ENCODE measurements around the gene COX10.
A peak's percentile ranks its signal among the peaks of the same experiment; 100 is the strongest.

The COX10 gene

GRCh38 chr17:14050616-14051015 is 18.7 kb upstream of the COX10 start:
- H3K4me1 ChIP-seq (ENCODE audit: control insufficient read depth, low read depth, low read length) = no peaks in the 10 kb centered on the region
- no peak overlapping the region for H3K9ac ChIP-seq (ENCODE audit: low read length)
- H3K4me3 ChIP-seq (ENCODE audit: low read length) = no peak overlapping the region
- no peaks in the 10 kb centered on the region for H3K27me3 ChIP-seq (ENCODE audit: control insufficient read depth, insufficient read depth, low read length)
- H3K9me3 ChIP-seq (ENCODE audit: control insufficient read depth, low read depth, low read length) = no peaks in the 10 kb centered on the region
- H3K27ac ChIP-seq (ENCODE audit: low read length) = no peak overlapping the region
- peaks cover 3% of the 10 kb centered on the region for H3K36me3 ChIP-seq (ENCODE audit: control insufficient read depth, low read depth, low read length)

GRCh38 chr17:14051692-14052091 is 17.6 kb upstream of the COX10 start:
- peaks cover 3% of the 10 kb centered on the region for H3K36me3 ChIP-seq (ENCODE audit: control insufficient read depth, low read depth, low read length)
- no peak overlapping the region for H3K27ac ChIP-seq (ENCODE audit: low read length)
- no peaks in the 10 kb centered on the region for H3K4me1 ChIP-seq (ENCODE audit: control insufficient read depth, low read depth, low read length)
- H3K9ac ChIP-seq (ENCODE audit: low read length) = no peak overlapping the region
- no peaks in the 10 kb centered on the region for H3K9me3 ChIP-seq (ENCODE audit: control insufficient read depth, low read depth, low read length)
- no peak overlapping the region for H3K4me3 ChIP-seq (ENCODE audit: low read length)
- no peaks in the 10 kb centered on the region for H3K27me3 ChIP-seq (ENCODE audit: control insufficient read depth, insufficient read depth, low read length)

GRCh38 chr17:14052886-14053615 is 16.3 kb upstream of the COX10 start:
- H3K4me1 ChIP-seq (ENCODE audit: control insufficient read depth, low read depth, low read length) = no peaks in the 10 kb centered on the region
- H3K9ac ChIP-seq (ENCODE audit: low read length) = no peak overlapping the region
- no peaks in the 10 kb centered on the region for H3K9me3 ChIP-seq (ENCODE audit: control insufficient read depth, low read depth, low read length)
- H3K4me3 ChIP-seq (ENCODE audit: low read length) = no peak overlapping the region
- H3K27ac ChIP-seq (ENCODE audit: low read length) = no peak overlapping the region
- H3K36me3 ChIP-seq (ENCODE audit: control insufficient read depth, low read depth, low read length) = peaks cover 3% of the 10 kb centered on the region
- H3K27me3 ChIP-seq (ENCODE audit: control insufficient read depth, insufficient read depth, low read length) = no peaks in the 10 kb centered on the region

- Histone ChIP-seq H3K9ac (ENCODE audit: low read length) (no peak overlapping the region), H3K27ac (ENCODE audit: low read length) (no peak overlapping the region), H3K4me1 (ENCODE audit: control insufficient read depth, low read depth, low read length) (no peaks in the 10 kb centered on the region)
Measured at GRCh38 chr17:14057591-14057990, 11.7 kb upstream of the COX10 start.

GRCh38 chr17:14058051-14058450 is 11.3 kb upstream of the COX10 start:
- peaks cover 3% of the 10 kb centered on the region for H3K36me3 ChIP-seq (ENCODE audit: control insufficient read depth, low read depth, low read length)
- H3K27ac ChIP-seq (ENCODE audit: low read length) = no peak overlapping the region
- H3K9me3 ChIP-seq (ENCODE audit: control insufficient read depth, low read depth, low read length) = no peaks in the 10 kb centered on the region
- no peak overlapping the region for H3K4me3 ChIP-seq (ENCODE audit: low read length)
- no peaks in the 10 kb centered on the region for H3K27me3 ChIP-seq (ENCODE audit: control insufficient read depth, insufficient read depth, low read length)
- H3K4me1 ChIP-seq (ENCODE audit: control insufficient read depth, low read depth, low read length) = no peaks in the 10 kb centered on the region
- H3K9ac ChIP-seq (ENCODE audit: low read length) = no peak overlapping the region

More at GRCh38 chr17:14057591-14057990, 11.7 kb upstream of the COX10 start:
- Histone ChIP-seq H3K36me3 (ENCODE audit: control insufficient read depth, low read depth, low read length) (peaks cover 3% of the 10 kb centered on the region), H3K9me3 (ENCODE audit: control insufficient read depth, low read depth, low read length) (no peaks in the 10 kb centered on the region), H3K27me3 (ENCODE audit: control insufficient read depth, insufficient read depth, low read length) (no peaks in the 10 kb centered on the region), H3K4me3 (ENCODE audit: low read length) (no peak overlapping the region)

- peaks cover 3% of the 10 kb centered on the region for H3K36me3 ChIP-seq (ENCODE audit: control insufficient read depth, low read depth, low read length)
- H3K27ac ChIP-seq (ENCODE audit: low read length) = no peak overlapping the region
Measured at GRCh38 chr17:14060706-14061105, 8.6 kb upstream of the COX10 start.

GRCh38 chr17:14061666-14062560 is 7.4 kb upstream of the COX10 start:
- H3K4me1 ChIP-seq (ENCODE audit: control insufficient read depth, low read depth, low read length) = no peaks in the 10 kb centered on the region
- H3K27me3 ChIP-seq (ENCODE audit: control insufficient read depth, insufficient read depth, low read length) = no peaks in the 10 kb centered on the region
- peaks cover 3% of the 10 kb centered on the region for H3K36me3 ChIP-seq (ENCODE audit: control insufficient read depth, low read depth, low read length)
- H3K9me3 ChIP-seq (ENCODE audit: control insufficient read depth, low read depth, low read length) = peaks cover 8% of the 10 kb centered on the region
- no peak overlapping the region for H3K27ac ChIP-seq (ENCODE audit: low read length)
- H3K4me3 ChIP-seq (ENCODE audit: low read length) = no peak overlapping the region
- no peak overlapping the region for H3K9ac ChIP-seq (ENCODE audit: low read length)

More at GRCh38 chr17:14060706-14061105, 8.6 kb upstream of the COX10 start:
- no peak overlapping the region for H3K4me3 ChIP-seq (ENCODE audit: low read length)
- H3K27me3 ChIP-seq (ENCODE audit: control insufficient read depth, insufficient read depth, low read length) = no peaks in the 10 kb centered on the region
- no peaks in the 10 kb centered on the region for H3K4me1 ChIP-seq (ENCODE audit: control insufficient read depth, low read depth, low read length)
- no peak overlapping the region for H3K9ac ChIP-seq (ENCODE audit: low read length)
- no peaks in the 10 kb centered on the region for H3K9me3 ChIP-seq (ENCODE audit: control insufficient read depth, low read depth, low read length)

GRCh38 chr17:14067347-14067746 is 2.0 kb upstream of the COX10 start:
- H3K4me1 ChIP-seq (ENCODE audit: control insufficient read depth, low read depth, low read length) = peaks cover 11% of the 10 kb centered on the region
- no peaks in the 10 kb centered on the region for H3K27me3 ChIP-seq (ENCODE audit: control insufficient read depth, insufficient read depth, low read length)
- no peaks in the 10 kb centered on the region for H3K36me3 ChIP-seq (ENCODE audit: control insufficient read depth, low read depth, low read length)
- no peak overlapping the region for H3K27ac ChIP-seq (ENCODE audit: low read length)
- no peak overlapping the region for H3K4me3 ChIP-seq (ENCODE audit: low read length)
- H3K9me3 ChIP-seq (ENCODE audit: control insufficient read depth, low read depth, low read length) = peaks cover 8% of the 10 kb centered on the region
- H3K9ac ChIP-seq (ENCODE audit: low read length) = no peak overlapping the region

- Histone ChIP-seq H3K27ac (ENCODE audit: low read length) (no peak overlapping the region), H3K9me3 (ENCODE audit: control insufficient read depth, low read depth, low read length) (peaks cover 8% of the 10 kb centered on the region)
Measured at GRCh38 chr17:14068542-14069250, 608 bp upstream of the COX10 start.

GRCh38 chr17:14070344-14070984 is 1.2 kb downstream of the COX10 start:
- peaks cover 8% of the 10 kb centered on the region for H3K9me3 ChIP-seq (ENCODE audit: control insufficient read depth, low read depth, low read length)
- H3K27ac ChIP-seq (ENCODE audit: low read length) = no peak overlapping the region
- H3K36me3 ChIP-seq (ENCODE audit: control insufficient read depth, low read depth, low read length) = peaks cover 9% of the 10 kb centered on the region
- peak overlapping the region; percentile 99 for H3K4me3 ChIP-seq (ENCODE audit: low read length)
- H3K4me1 ChIP-seq (ENCODE audit: control insufficient read depth, low read depth, low read length) = peaks cover 11% of the 10 kb centered on the region
- no peaks in the 10 kb centered on the region for H3K27me3 ChIP-seq (ENCODE audit: control insufficient read depth, insufficient read depth, low read length)
- H3K9ac ChIP-seq (ENCODE audit: low read length) = peak overlapping the region; percentile 93

More at GRCh38 chr17:14068542-14069250, 608 bp upstream of the COX10 start:
- Histone ChIP-seq H3K9ac (ENCODE audit: low read length) (peak overlapping the region; percentile 93), H3K27me3 (ENCODE audit: control insufficient read depth, insufficient read depth, low read length) (no peaks in the 10 kb centered on the region), H3K36me3 (ENCODE audit: control insufficient read depth, low read depth, low read length) (no peaks in the 10 kb centered on the region), H3K4me1 (ENCODE audit: control insufficient read depth, low read depth, low read length) (peaks cover 11% of the 10 kb centered on the region), H3K4me3 (ENCODE audit: low read length) (peak overlapping the region; percentile 99)

- H3K4me3 ChIP-seq (ENCODE audit: low read length) = no peak overlapping the region
- peaks cover 11% of the 10 kb centered on the region for H3K4me1 ChIP-seq (ENCODE audit: control insufficient read depth, low read depth, low read length)
- H3K9me3 ChIP-seq (ENCODE audit: control insufficient read depth, low read depth, low read length) = no peaks in the 10 kb centered on the region
- peaks cover 23% of the 10 kb centered on the region for H3K36me3 ChIP-seq (ENCODE audit: control insufficient read depth, low read depth, low read length)
- no peak overlapping the region for H3K27ac ChIP-seq (ENCODE audit: low read length)
- H3K9ac ChIP-seq (ENCODE audit: low read length) = no peak overlapping the region
- no peaks in the 10 kb centered on the region for H3K27me3 ChIP-seq (ENCODE audit: control insufficient read depth, insufficient read depth, low read length)
Measured at GRCh38 chr17:14072881-14073280, 3.6 kb downstream of the COX10 start.
